Measurements from ENCODE around the gene FAM180B.
A peak's percentile ranks its signal among the peaks of the same experiment; 100 is the strongest.
"Not testable (repeated sequence)": the region's sequence is repeated elsewhere in the genome, so short reads cannot be mapped to it uniquely, and the experiment has no call there.

The FAM180B gene

GRCh38 chr11:47599902-47600301, 13.4 kb downstream of the FAM180B start:
- no peak for DNase-seq

DNA sequence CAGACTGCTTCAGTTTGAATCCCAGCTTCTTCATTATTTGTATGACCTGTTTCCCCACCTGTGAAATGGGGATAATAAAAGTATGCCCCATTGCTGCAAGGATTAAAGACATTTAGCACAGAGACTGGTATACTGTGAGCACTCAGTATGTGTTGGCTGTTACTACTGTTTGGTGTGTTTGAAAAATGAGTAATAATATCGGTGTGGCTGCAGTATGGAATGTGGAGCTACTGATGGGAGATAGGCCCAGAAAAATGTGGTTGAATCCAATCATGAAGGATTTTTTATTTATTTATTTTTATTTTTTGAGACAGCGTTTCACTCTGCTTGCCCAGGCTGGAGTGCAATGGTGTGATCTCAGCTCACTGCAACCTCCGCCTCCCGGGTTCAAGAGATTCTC, 16.8 kb downstream of the FAM180B start:
- no peak for DNase-seq

GRCh38 chr11:47605921-47606320, 19.4 kb downstream of the FAM180B start:
- DNase-seq = no peak

DNA sequence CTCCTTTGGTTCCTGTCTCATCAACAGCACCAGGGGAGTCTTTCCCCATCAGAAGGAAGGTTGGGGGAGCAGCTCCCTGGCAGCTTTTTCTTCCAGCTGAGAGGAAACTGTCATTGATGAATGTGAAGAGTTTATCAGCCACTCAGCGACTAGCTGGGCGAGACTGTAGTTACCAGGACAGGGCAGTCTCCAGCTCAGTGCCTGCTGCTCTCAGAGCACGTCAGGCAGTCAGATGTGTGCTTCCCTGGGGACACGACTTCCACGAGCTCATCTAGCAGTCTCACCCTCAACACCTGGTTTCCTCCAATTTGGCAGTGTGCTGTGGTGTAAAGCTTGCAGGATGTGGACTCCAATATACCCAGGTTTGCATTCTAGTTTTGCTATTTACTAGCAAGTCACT, 20.3 kb downstream of the FAM180B start:
- no peak for DNase-seq

DNA sequence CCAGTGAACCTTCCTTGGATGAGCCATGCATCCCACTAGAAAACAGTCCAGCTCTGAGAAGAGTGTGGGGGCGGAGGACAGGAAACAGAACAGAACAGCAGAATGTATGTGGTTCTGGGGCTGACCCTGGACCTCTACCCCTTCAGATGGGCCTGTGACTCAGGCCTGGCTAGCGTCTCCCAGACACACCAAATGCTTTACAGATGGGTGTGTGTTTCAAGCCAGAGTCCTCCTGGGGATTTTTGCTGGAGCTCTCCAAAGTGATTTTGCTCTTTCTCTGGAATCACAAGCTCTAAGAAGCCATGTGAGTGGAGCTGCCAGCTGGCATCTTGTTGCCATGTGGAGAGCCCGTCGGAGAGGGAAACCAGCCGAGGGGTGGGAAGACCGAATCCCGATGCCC, 20.9 kb downstream of the FAM180B start:
- no peak for DNase-seq

DNA sequence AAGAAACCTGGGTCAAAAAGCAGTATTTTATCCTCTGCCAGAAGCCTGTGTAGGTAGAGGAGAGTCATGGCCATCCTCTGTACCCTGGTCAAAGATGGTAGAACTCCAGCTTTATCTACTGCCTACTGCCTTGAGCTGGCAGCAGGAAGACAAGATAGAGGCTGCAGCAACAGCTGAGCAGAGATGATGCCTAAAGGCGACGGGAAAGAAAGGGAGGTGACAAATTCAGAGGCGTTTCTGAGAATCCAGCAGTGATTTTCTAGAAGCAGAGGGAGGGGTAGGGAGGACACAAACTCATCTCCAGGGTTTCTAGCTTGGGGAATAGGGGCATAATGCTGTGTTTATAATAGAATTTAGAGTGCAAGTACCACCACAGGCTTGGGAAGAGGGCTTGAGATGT, 23.2 kb downstream of the FAM180B start:
- no peak for DNase-seq

- no peak for DNase-seq
Observed at GRCh38 chr11:47611348-47611794, 24.9 kb downstream of the FAM180B start.

- DNase-seq = no peak
Observed at GRCh38 chr11:47615249-47615648, 28.8 kb downstream of the FAM180B start.

DNA sequence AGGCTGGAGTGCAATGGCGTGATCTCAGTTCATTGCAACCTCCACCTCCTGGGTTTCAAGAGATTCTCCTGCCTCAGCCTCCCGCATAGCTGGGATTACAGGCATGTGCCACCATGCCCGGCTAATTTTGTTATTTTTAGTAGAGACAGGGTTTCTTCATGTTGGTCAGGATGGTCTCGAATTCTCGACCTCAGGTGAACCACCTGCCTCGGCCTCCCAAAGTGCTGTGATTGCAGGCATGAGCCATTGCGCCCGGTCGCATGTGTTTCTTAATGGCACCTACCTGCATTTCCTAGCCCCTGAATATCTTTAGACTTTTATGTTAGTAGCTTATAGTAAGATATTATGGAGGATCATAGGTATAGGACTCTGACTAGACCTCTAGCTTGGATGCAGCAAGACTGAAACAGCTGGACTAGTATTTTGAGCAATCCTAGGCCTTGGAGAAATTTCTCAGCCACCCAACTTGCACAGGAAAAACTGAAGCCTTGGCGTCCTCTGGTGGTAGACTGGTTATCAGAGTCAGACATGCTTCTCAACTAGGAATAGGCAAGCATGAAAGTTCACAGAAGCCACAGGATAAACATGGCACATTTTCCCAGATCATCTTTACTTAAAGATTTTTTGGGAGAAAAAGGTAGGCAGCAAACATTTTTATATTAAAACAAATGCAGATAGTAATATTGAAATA, 30.4 kb downstream of the FAM180B start:
- peak; percentile 42 for DNase-seq

- DNase-seq = no peak
Observed at GRCh38 chr11:47617417-47617809, 30.9 kb downstream of the FAM180B start.

DNA sequence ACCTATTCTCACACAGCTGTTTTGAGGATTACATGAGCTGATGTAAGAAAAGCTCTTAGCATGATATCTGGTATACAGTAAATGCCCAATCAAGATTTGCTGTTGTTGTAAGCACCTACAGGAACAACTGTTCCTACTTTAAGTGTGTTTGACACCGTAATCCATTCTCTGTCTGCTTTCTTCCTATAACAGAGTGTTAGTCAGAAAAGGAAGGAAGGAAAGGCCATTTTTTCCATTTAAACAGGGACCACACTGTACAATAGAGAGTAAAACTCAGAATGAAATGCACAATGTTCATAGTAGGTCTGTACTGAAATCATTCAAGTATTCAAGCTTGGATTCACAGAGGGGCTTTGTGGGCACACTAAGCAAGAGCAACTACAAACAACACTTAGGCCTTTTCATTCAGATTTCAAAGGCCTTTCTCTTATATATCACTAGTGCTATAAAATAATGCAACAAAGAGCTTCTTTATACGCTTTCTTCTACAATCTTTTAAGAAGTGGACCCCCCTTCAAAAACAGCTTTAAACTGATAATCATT, 34.4 kb downstream of the FAM180B start:
- no peak for DNase-seq

DNA sequence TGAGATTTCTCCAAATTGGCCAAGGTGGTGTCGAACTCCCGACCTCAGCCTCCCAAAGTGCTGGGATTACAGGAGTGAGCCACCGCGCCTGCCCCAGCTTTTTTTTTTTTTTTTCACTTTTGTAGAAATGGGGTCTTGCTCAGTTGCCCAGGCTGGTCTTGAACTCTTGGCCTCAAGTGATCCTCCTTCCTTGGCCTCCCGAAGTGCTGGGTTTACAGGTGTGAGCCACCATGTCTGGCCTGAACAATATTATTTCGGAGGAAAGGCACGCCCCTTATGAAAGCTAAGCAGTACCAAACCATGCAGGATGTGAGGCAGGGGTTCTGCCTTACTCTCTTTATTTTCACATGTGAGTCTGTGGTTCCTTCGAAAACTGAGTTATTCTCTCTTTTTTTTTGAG, 39.8 kb downstream of the FAM180B start:
- DNase-seq = no peak

- DNase-seq = no peak
Observed at GRCh38 chr11:47628026-47628425, 41.5 kb downstream of the FAM180B start.

DNA sequence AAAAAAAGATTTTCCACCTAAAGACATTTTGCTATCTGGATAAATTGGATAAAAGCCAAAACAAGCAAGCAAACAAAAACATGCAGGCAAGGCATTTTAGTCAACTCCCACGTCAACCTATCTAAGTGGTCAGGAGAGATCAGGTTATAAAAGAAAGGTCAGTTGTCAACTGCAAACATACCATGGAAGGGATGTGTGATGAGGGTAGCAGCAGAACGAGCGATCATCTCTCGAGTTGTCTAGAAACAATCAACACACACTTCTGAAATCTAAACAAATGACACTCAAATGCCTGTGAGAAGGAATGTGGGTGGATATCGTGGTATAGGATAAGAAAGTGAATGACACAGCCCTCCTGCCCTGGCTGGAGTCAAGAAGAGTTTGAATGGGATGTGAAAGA, 45.0 kb downstream of the FAM180B start:
- peak; percentile 20 for DNase-seq

- not testable (repeated sequence) for DNase-seq
Observed at GRCh38 chr11:47636331-47636730, 49.9 kb downstream of the FAM180B start.
